Right lobe of liver (tissue), 4 donors: Measurements from ENCODE around the gene ANTXRL.

Experiments used
- POLR2A ChIP-seq: fragments of 450-650 bp; IDR thresholded peaks from one replicate; pipeline ENCODE4 v1.6.1; 2017; ENCODE audit warnings: antibody characterized with exemption, mild to moderate bottlenecking
- TF ChIP-seq, protein P1 (sequence below), 4 donors: fragments of 200-600 bp in 3 of 4; fragments of 450-650 bp in 1 of 4; IDR thresholded peaks; one replicate each; pipeline versions ENCODE4 v1.5.1 to v1.8.0; 2016 to 2022; ENCODE audit warnings: antibody characterized with exemption in 4 of 4, mild to moderate bottlenecking in 2 of 4
- donor health status: DM: no; HTN: no; CAD: no.
- donor health status: DM: no; HTN: no; CAD: no.
- donor health status: DM: no; HTN: yes; CAD: no.

GRCh38 chr10:46312953-46313352 lies 26.2 kb downstream of the ANTXRL start:
- TF ChIP-seq, protein P1, sequence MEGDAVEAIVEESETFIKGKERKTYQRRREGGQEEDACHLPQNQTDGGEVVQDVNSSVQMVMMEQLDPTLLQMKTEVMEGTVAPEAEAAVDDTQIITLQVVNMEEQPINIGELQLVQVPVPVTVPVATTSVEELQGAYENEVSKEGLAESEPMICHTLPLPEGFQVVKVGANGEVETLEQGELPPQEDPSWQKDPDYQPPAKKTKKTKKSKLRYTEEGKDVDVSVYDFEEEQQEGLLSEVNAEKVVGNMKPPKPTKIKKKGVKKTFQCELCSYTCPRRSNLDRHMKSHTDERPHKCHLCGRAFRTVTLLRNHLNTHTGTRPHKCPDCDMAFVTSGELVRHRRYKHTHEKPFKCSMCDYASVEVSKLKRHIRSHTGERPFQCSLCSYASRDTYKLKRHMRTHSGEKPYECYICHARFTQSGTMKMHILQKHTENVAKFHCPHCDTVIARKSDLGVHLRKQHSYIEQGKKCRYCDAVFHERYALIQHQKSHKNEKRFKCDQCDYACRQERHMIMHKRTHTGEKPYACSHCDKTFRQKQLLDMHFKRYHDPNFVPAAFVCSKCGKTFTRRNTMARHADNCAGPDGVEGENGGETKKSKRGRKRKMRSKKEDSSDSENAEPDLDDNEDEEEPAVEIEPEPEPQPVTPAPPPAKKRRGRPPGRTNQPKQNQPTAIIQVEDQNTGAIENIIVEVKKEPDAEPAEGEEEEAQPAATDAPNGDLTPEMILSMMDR (IDR thresholded peaks at IDR 0.05) = no peak
- TF ChIP-seq POLR2A = no peak
